T-helper 2 cell treated with Interferon-gamma antibody and Interleukin-4, amounts not matched to agents 5 μg/mL and 100 μg/mL, for 36 hours (primary cell): ENCODE measurements around the gene NUFIP1.

Experiments
- DNase-seq: peaks from one replicate; pipeline ENCODE4 v3.0.0; 2021; ENCODE audit warnings: low spot score
- H3K27ac Mint-ChIP-seq: one replicate; pipeline ENCODE4 v1.8.0; 2021; ENCODE audit warnings: mild to moderate bottlenecking, mixed read lengths
- H3K27me3 Mint-ChIP-seq: one replicate; pipeline ENCODE4 v1.8.0; 2021; ENCODE audit warnings: low read depth, mixed read lengths
- H3K36me3 Mint-ChIP-seq: one replicate; pipeline ENCODE4 v1.8.0; 2021; ENCODE audit warnings: low read depth, mixed read lengths
- H3K4me1 Mint-ChIP-seq: one replicate; pipeline ENCODE4 v1.8.0; 2021; ENCODE audit warnings: low read depth, mixed read lengths
- H3K4me3 Mint-ChIP-seq: one replicate; pipeline ENCODE4 v1.8.0; 2022; ENCODE audit warnings: mild to moderate bottlenecking, moderate library complexity, mixed read lengths
- H3K9me3 Mint-ChIP-seq: one replicate; pipeline ENCODE4 v1.8.0; 2021; ENCODE audit warnings: mixed read lengths

NUFIP1 gene

GRCh38 chr13:44920013-44920412 is 69.3 kb downstream of the NUFIP1 start:
- Mint-ChIP-seq H3K4me1 (peaks cover 1% of the 10 kb centered on the region), H3K27ac (no peak overlapping the region), H3K9me3 (no peaks in the 10 kb centered on the region), H3K4me3 (no peak overlapping the region), H3K36me3 (no peaks in the 10 kb centered on the region), H3K27me3 (peaks cover 10% of the 10 kb centered on the region)
- DNase-seq = no peak

GRCh38 chr13:44919104-44919804 is 70.0 kb downstream of the NUFIP1 start:
- Mint-ChIP-seq H3K27ac (peak overlapping the region; percentile 29), H3K36me3 (no peaks in the 10 kb centered on the region), H3K4me3 (no peak overlapping the region), H3K27me3 (peaks cover 2% of the 10 kb centered on the region), H3K9me3 (no peaks in the 10 kb centered on the region), H3K4me1 (peaks cover 1% of the 10 kb centered on the region)
- DNase-seq = no peak

GRCh38 chr13:44918326-44919103 is 70.8 kb downstream of the NUFIP1 start:
- peaks cover 1% of the 10 kb centered on the region for H3K4me1 Mint-ChIP-seq
- no peak overlapping the region for H3K4me3 Mint-ChIP-seq
- H3K27me3 Mint-ChIP-seq = no peaks in the 10 kb centered on the region
- peak; percentile 81 for DNase-seq
- H3K9me3 Mint-ChIP-seq = no peaks in the 10 kb centered on the region
- no peaks in the 10 kb centered on the region for H3K36me3 Mint-ChIP-seq
- no peak overlapping the region for H3K27ac Mint-ChIP-seq

GRCh38 chr13:44917589-44918325 is 71.5 kb downstream of the NUFIP1 start:
- Mint-ChIP-seq H3K27me3 (peaks cover 4% of the 10 kb centered on the region), H3K4me1 (peaks cover 1% of the 10 kb centered on the region), H3K27ac (no peak overlapping the region), H3K9me3 (no peaks in the 10 kb centered on the region), H3K4me3 (no peak overlapping the region), H3K36me3 (no peaks in the 10 kb centered on the region)
- peak; percentile 95 for DNase-seq

GRCh38 chr13:44912278-44913016 is 76.8 kb downstream of the NUFIP1 start:
- DNase-seq = no peak
- peaks cover 1% of the 10 kb centered on the region for H3K4me1 Mint-ChIP-seq
- no peaks in the 10 kb centered on the region for H3K36me3 Mint-ChIP-seq
- H3K4me3 Mint-ChIP-seq = no peak overlapping the region
- H3K27me3 Mint-ChIP-seq = peaks cover 7% of the 10 kb centered on the region
- no peak overlapping the region for H3K27ac Mint-ChIP-seq
- H3K9me3 Mint-ChIP-seq = peaks cover 5% of the 10 kb centered on the region

GRCh38 chr13:44908712-44909111 is 80.6 kb downstream of the NUFIP1 start:
- Mint-ChIP-seq H3K4me3 (no peak overlapping the region), H3K27ac (no peak overlapping the region), H3K9me3 (peaks cover 5% of the 10 kb centered on the region), H3K27me3 (peaks cover 7% of the 10 kb centered on the region), H3K36me3 (no peaks in the 10 kb centered on the region), H3K4me1 (no peaks in the 10 kb centered on the region)
- no peak for DNase-seq

- Mint-ChIP-seq H3K27ac (no peak overlapping the region), H3K4me3 (no peak overlapping the region), H3K36me3 (no peaks in the 10 kb centered on the region), H3K4me1 (no peaks in the 10 kb centered on the region), H3K9me3 (peaks cover 5% of the 10 kb centered on the region), H3K27me3 (peaks cover 7% of the 10 kb centered on the region)
- DNase-seq = no peak
Observed at GRCh38 chr13:44908266-44908665, 81.0 kb downstream of the NUFIP1 start.

- Mint-ChIP-seq H3K4me1 (no peaks in the 10 kb centered on the region), H3K36me3 (no peaks in the 10 kb centered on the region), H3K9me3 (peaks cover 5% of the 10 kb centered on the region), H3K27me3 (peaks cover 3% of the 10 kb centered on the region), H3K4me3 (no peak overlapping the region), H3K27ac (no peak overlapping the region)
- no peak for DNase-seq
Observed at GRCh38 chr13:44906713-44907112, 82.6 kb downstream of the NUFIP1 start.

GRCh38 chr13:44906230-44906629 is 83.0 kb downstream of the NUFIP1 start:
- no peak for DNase-seq
- H3K4me1 Mint-ChIP-seq = no peaks in the 10 kb centered on the region
- no peak overlapping the region for H3K4me3 Mint-ChIP-seq

GRCh38 chr13:44905556-44905955 is 83.7 kb downstream of the NUFIP1 start:
- H3K4me3 Mint-ChIP-seq = no peak overlapping the region
- no peak overlapping the region for H3K27ac Mint-ChIP-seq
- H3K4me1 Mint-ChIP-seq = no peaks in the 10 kb centered on the region
- peaks cover 3% of the 10 kb centered on the region for H3K27me3 Mint-ChIP-seq
- H3K36me3 Mint-ChIP-seq = no peaks in the 10 kb centered on the region
- no peak for DNase-seq
- H3K9me3 Mint-ChIP-seq = no peaks in the 10 kb centered on the region

More at GRCh38 chr13:44906230-44906629, 83.0 kb downstream of the NUFIP1 start:
- no peaks in the 10 kb centered on the region for H3K36me3 Mint-ChIP-seq
- peaks cover 3% of the 10 kb centered on the region for H3K9me3 Mint-ChIP-seq
- peaks cover 3% of the 10 kb centered on the region for H3K27me3 Mint-ChIP-seq
- H3K27ac Mint-ChIP-seq = no peak overlapping the region

- Mint-ChIP-seq H3K4me1 (no peaks in the 10 kb centered on the region), H3K27me3 (peaks cover 2% of the 10 kb centered on the region), H3K4me3 (no peak overlapping the region), H3K27ac (no peak overlapping the region), H3K36me3 (no peaks in the 10 kb centered on the region), H3K9me3 (no peaks in the 10 kb centered on the region)
- DNase-seq = no peak
Observed at GRCh38 chr13:44904967-44905366, 84.3 kb downstream of the NUFIP1 start.

- no peaks in the 10 kb centered on the region for H3K27me3 Mint-ChIP-seq
- H3K4me1 Mint-ChIP-seq = no peaks in the 10 kb centered on the region
- H3K9me3 Mint-ChIP-seq = no peaks in the 10 kb centered on the region
- no peak for DNase-seq
- H3K27ac Mint-ChIP-seq = no peak overlapping the region
- H3K36me3 Mint-ChIP-seq = no peaks in the 10 kb centered on the region
- H3K4me3 Mint-ChIP-seq = no peak overlapping the region
Observed at GRCh38 chr13:44903574-44903985, 85.7 kb downstream of the NUFIP1 start.

- no peaks in the 10 kb centered on the region for H3K27me3 Mint-ChIP-seq
- H3K36me3 Mint-ChIP-seq = no peaks in the 10 kb centered on the region
- no peaks in the 10 kb centered on the region for H3K4me1 Mint-ChIP-seq
- no peak for DNase-seq
- no peak overlapping the region for H3K27ac Mint-ChIP-seq
- no peak overlapping the region for H3K4me3 Mint-ChIP-seq
- no peaks in the 10 kb centered on the region for H3K9me3 Mint-ChIP-seq
Observed at GRCh38 chr13:44902738-44903137, 86.5 kb downstream of the NUFIP1 start.
